HG03139 (cell line): ENCODE data around the gene PAM.

Experiments
- ATAC-seq: cut with Tn5 transposase; IDR thresholded peaks from one replicate; pipeline ENCODE4 v1.9.1; 2021; ENCODE audit not compliant: unreplicated experiment

PAM gene

GRCh38 chr5:102754767-102755431, at the start of gene PAM:
Gene PAM (plus strand): TSS chr5:102755305. CDS start chr5:102866196, 110,891 bp downstream.
- peak; percentile 73 for ATAC-seq

- no peak for ATAC-seq
Measured at GRCh38 chr5:102711525-102712385, 43.4 kb upstream of the PAM start.

GRCh38 chr5:102713278-102713677, 41.8 kb upstream of the PAM start:
- ATAC-seq = no peak

- peak; percentile 66 for ATAC-seq
Measured at GRCh38 chr5:102713682-102714231, 41.3 kb upstream of the PAM start.

GRCh38 chr5:102715082-102715807, 39.9 kb upstream of the PAM start:
- ATAC-seq = no peak

- ATAC-seq = no peak
Measured at GRCh38 chr5:102716017-102716416, 39.1 kb upstream of the PAM start.

- no peak for ATAC-seq
Measured at GRCh38 chr5:102718819-102719218, 36.3 kb upstream of the PAM start.

GRCh38 chr5:102719886-102720285, 35.2 kb upstream of the PAM start:
- no peak for ATAC-seq

GRCh38 chr5:102720969-102721368, 34.1 kb upstream of the PAM start:
- ATAC-seq = no peak

- no peak for ATAC-seq
Measured at GRCh38 chr5:102722931-102723330, 32.2 kb upstream of the PAM start.

GRCh38 chr5:102731693-102732092, 23.4 kb upstream of the PAM start:
- no peak for ATAC-seq

- ATAC-seq = no peak
Measured at GRCh38 chr5:102733534-102733933, 21.6 kb upstream of the PAM start.

- ATAC-seq = no peak
Measured at GRCh38 chr5:102737161-102737560, 17.9 kb upstream of the PAM start.

GRCh38 chr5:102737805-102738469, 17.2 kb upstream of the PAM start:
- no peak for ATAC-seq

- ATAC-seq = no peak
Measured at GRCh38 chr5:102740515-102740914, 14.6 kb upstream of the PAM start.

GRCh38 chr5:102742215-102742614, 12.9 kb upstream of the PAM start:
- ATAC-seq = no peak

GRCh38 chr5:102743900-102744299, 11.2 kb upstream of the PAM start:
- ATAC-seq = no peak

- ATAC-seq = no peak
Measured at GRCh38 chr5:102747386-102748166, 7.5 kb upstream of the PAM start.

GRCh38 chr5:102749416-102750030, 5.6 kb upstream of the PAM start:
- no peak for ATAC-seq
